ENCODE data around the gene TRIM31.

- TF ChIP-seq, protein P1, sequence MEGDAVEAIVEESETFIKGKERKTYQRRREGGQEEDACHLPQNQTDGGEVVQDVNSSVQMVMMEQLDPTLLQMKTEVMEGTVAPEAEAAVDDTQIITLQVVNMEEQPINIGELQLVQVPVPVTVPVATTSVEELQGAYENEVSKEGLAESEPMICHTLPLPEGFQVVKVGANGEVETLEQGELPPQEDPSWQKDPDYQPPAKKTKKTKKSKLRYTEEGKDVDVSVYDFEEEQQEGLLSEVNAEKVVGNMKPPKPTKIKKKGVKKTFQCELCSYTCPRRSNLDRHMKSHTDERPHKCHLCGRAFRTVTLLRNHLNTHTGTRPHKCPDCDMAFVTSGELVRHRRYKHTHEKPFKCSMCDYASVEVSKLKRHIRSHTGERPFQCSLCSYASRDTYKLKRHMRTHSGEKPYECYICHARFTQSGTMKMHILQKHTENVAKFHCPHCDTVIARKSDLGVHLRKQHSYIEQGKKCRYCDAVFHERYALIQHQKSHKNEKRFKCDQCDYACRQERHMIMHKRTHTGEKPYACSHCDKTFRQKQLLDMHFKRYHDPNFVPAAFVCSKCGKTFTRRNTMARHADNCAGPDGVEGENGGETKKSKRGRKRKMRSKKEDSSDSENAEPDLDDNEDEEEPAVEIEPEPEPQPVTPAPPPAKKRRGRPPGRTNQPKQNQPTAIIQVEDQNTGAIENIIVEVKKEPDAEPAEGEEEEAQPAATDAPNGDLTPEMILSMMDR (conservative IDR thresholded peaks at IDR 0.05; ENCODE audit: low read length): no peak
- TF ChIP-seq EZH2phosphoT487 (IDR thresholded peaks at IDR 0.05; ENCODE audit: borderline replicate concordance, low read depth, low read length): no peak
These were observed 9.6 kb upstream of the TRIM31 start for GRCh38 chr6:30122515-30122914.

Measured in OCI-LY7 (cell line).